Measurements from ENCODE around the gene DLGAP4. TPM values are rescaled to one million over a fixed set of nuclear protein-coding genes. Genes with fewer than 3 reads are reported as not detected.

The DLGAP4 gene
- total and polyA plus RNA-seq, 2 of the 13 experiments (the other 11 are each of a cell fraction or from before 2014, with no cell fraction given) = 15.2 to 26.7 TPM

GRCh38 chr20:36573103-36573797, 267.1 kb downstream of the DLGAP4 start, which contains the start of gene TGIF2 (continued):
- peak; percentile 68 for TF ChIP-seq HNRNPLL (IDR thresholded peaks at IDR 0.05; ENCODE audit: low read depth, low read length, poor library complexity, severe bottlenecking)
- TF ChIP-seq, protein P1, sequence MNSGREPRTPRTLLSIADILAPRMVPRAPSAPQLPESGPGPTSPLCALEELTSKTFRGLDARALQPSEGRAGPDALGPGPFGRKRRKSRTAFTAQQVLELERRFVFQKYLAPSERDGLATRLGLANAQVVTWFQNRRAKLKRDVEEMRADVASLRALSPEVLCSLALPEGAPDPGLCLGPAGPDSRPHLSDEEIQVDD (CRISPR knock-in tag; IDR thresholded peaks at IDR 0.05; ENCODE audit: borderline replicate concordance) = no peak
- peak; percentile 91 for TF ChIP-seq SAFB2 (CRISPR knock-in tag; IDR thresholded peaks at IDR 0.05; ENCODE audit: borderline replicate concordance, low read depth)
- TF ChIP-seq ZNF552 (CRISPR knock-in tag; IDR thresholded peaks at IDR 0.05; ENCODE audit: borderline replicate concordance) = peak; percentile 90; the same call in 1 of the 2 replicates
- no peak for TF ChIP-seq ZBTB21 (CRISPR knock-in tag; IDR thresholded peaks at IDR 0.05)
- TF ChIP-seq REPIN1 (CRISPR knock-in tag; IDR thresholded peaks at IDR 0.05; ENCODE audit: borderline replicate concordance, low read depth) = peak; percentile 90
- TF ChIP-seq, protein P2, sequence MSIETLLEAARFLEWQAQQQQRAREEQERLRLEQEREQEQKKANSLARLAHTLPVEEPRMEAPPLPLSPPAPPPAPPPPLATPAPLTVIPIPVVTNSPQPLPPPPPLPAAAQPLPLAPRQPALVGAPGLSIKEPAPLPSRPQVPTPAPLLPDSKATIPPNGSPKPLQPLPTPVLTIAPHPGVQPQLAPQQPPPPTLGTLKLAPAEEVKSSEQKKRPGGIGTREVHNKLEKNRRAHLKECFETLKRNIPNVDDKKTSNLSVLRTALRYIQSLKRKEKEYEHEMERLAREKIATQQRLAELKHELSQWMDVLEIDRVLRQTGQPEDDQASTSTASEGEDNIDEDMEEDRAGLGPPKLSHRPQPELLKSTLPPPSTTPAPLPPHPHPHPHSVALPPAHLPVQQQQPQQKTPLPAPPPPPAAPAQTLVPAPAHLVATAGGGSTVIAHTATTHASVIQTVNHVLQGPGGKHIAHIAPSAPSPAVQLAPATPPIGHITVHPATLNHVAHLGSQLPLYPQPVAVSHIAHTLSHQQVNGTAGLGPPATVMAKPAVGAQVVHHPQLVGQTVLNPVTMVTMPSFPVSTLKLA (IDR thresholded peaks at IDR 0.05) = peak; percentile 33; the same call in 1 of the 2 replicates
- TF ChIP-seq CENPBD1 (CRISPR knock-in tag; IDR thresholded peaks at IDR 0.05; ENCODE audit: borderline replicate concordance, low read depth) = no peak
- no peak for TF ChIP-seq SNRNP70 (IDR thresholded peaks at IDR 0.05; ENCODE audit: low read depth, low read length)
- TF ChIP-seq MBD4 (IDR thresholded peaks at IDR 0.05; ENCODE audit: borderline replicate concordance, low read length) = no peak
- TF ChIP-seq ZNF44 (CRISPR knock-in tag; IDR thresholded peaks at IDR 0.05) = peak; percentile 70; the same call in 1 of the 2 replicates
- TF ChIP-seq ZSCAN22 (CRISPR knock-in tag; IDR thresholded peaks at IDR 0.05) = 0 out of 2 replicates have a peak, but pooled peaks have one; percentile 47
- TF ChIP-seq SRF (IDR thresholded peaks at IDR 0.05; ENCODE audit: low read depth, low read length) = 0 out of 2 replicates have a peak, but pooled peaks have one; percentile 5
- peak; percentile 88; the same call in 1 of the 2 replicates for TF ChIP-seq ZNF317 (CRISPR knock-in tag; IDR thresholded peaks at IDR 0.05)
- TF ChIP-seq, protein P3, sequence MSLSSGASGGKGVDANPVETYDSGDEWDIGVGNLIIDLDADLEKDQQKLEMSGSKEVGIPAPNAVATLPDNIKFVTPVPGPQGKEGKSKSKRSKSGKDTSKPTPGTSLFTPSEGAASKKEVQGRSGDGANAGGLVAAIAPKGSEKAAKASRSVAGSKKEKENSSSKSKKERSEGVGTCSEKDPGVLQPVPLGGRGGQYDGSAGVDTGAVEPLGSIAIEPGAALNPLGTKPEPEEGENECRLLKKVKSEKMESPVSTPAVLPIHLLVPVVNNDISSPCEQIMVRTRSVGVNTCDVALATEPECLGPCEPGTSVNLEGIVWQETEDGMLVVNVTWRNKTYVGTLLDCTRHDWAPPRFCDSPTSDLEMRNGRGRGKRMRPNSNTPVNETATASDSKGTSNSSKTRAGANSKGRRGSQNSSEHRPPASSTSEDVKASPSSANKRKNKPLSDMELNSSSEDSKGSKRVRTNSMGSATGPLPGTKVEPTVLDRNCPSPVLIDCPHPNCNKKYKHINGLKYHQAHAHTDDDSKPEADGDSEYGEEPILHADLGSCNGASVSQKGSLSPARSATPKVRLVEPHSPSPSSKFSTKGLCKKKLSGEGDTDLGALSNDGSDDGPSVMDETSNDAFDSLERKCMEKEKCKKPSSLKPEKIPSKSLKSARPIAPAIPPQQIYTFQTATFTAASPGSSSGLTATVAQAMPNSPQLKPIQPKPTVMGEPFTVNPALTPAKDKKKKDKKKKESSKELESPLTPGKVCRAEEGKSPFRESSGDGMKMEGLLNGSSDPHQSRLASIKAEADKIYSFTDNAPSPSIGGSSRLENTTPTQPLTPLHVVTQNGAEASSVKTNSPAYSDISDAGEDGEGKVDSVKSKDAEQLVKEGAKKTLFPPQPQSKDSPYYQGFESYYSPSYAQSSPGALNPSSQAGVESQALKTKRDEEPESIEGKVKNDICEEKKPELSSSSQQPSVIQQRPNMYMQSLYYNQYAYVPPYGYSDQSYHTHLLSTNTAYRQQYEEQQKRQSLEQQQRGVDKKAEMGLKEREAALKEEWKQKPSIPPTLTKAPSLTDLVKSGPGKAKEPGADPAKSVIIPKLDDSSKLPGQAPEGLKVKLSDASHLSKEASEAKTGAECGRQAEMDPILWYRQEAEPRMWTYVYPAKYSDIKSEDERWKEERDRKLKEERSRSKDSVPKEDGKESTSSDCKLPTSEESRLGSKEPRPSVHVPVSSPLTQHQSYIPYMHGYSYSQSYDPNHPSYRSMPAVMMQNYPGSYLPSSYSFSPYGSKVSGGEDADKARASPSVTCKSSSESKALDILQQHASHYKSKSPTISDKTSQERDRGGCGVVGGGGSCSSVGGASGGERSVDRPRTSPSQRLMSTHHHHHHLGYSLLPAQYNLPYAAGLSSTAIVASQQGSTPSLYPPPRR (CRISPR knock-in tag; IDR thresholded peaks at IDR 0.05; ENCODE audit: borderline replicate concordance) = peak; percentile 59; the same call in 1 of the 2 replicates
- no peak for TF ChIP-seq RELA (CRISPR knock-in tag; IDR thresholded peaks at IDR 0.05)
- TF ChIP-seq SRY (CRISPR knock-in tag; IDR thresholded peaks at IDR 0.05) = peak; percentile 91
- no peak for TF ChIP-seq PRDM4 (CRISPR knock-in tag; IDR thresholded peaks at IDR 0.05; ENCODE audit: borderline replicate concordance)
- TF ChIP-seq HMG20B (CRISPR knock-in tag; conservative IDR thresholded peaks at IDR 0.05) = peak; percentile 34; the same call in 1 of the 2 replicates

Measured in HepG2 (cell line).